WTC11 (cell line): ENCODE data around the gene PNPLA6.

Source experiments
- CTCF ChIP-seq: fragments of 200-600 bp; IDR thresholded peaks from 2 replicates; pipeline ENCODE4 v1.8.0; 2022; ENCODE audit warnings: antibody characterized with exemption
- FOXP4 ChIP-seq: sonication (generic); formaldehyde crosslinking; IDR thresholded peaks from 2 replicates; pipeline ENCODE4 v1.8.0; 2022; ENCODE audit warnings: mild to moderate bottlenecking, missing genetic modification reagents
- GABPB1 ChIP-seq: sonication (generic); formaldehyde crosslinking; IDR thresholded peaks from 2 replicates; pipeline ENCODE4 v1.8.1; 2023; ENCODE audit warnings: mild to moderate bottlenecking, missing genetic modification reagents
- MAX ChIP-seq: sonication (generic); formaldehyde crosslinking; IDR thresholded peaks from 2 replicates; pipeline ENCODE4 v1.8.0; 2022; ENCODE audit warnings: mild to moderate bottlenecking, missing genetic modification reagents
- SMAD4 ChIP-seq: sonication (generic); formaldehyde crosslinking; IDR thresholded peaks from 2 replicates; pipeline ENCODE4 v1.8.0; 2022; ENCODE audit warnings: mild to moderate bottlenecking, missing genetic modification reagents
- SP1 ChIP-seq: sonication (generic); formaldehyde crosslinking; conservative IDR thresholded peaks from 2 replicates; pipeline ENCODE4 v1.8.1; 2022; ENCODE audit warnings: missing genetic modification reagents
- TEAD4 ChIP-seq: sonication (generic); formaldehyde crosslinking; IDR thresholded peaks from 2 replicates; pipeline ENCODE4 v1.8.0; 2022; ENCODE audit warnings: mild to moderate bottlenecking, missing genetic modification reagents
- ZNF281 ChIP-seq: sonication (generic); formaldehyde crosslinking; IDR thresholded peaks from 2 replicates; pipeline ENCODE4 v1.8.0; 2023; ENCODE audit warnings: mild to moderate bottlenecking, missing genetic modification reagents
- ZNF416 ChIP-seq: fragments of 250-450 bp; sonication (Bioruptor Pico); IDR thresholded peaks from 2 replicates; pipeline ENCODE4 v1.9.0; 2021; ENCODE audit warnings: mild to moderate bottlenecking, inconsistent platforms

GRCh38 chr19:7515645-7516151 lies 19.8 kb upstream of the PNPLA6 start, which contains the start of gene ZNF358:
- TF ChIP-seq FOXP4 (CRISPR knock-in tag) = no peak
- TF ChIP-seq SP1 (CRISPR knock-in tag) = peak; percentile 60; the same call in 1 of the 2 replicates
- TF ChIP-seq CTCF = no peak
- TF ChIP-seq GABPB1 (CRISPR knock-in tag) = no peak
- no peak for TF ChIP-seq TEAD4
- no peak for TF ChIP-seq ZNF281 (CRISPR knock-in tag)
- no peak for TF ChIP-seq ZNF416 (CRISPR knock-in tag)
- TF ChIP-seq SMAD4 = no peak
- no peak for TF ChIP-seq MAX (CRISPR knock-in tag)
